ENCODE results near the gene PLXNA1. TPM values are rescaled to one million over a fixed set of nuclear protein-coding genes. Genes with fewer than 3 reads are reported as not detected.

Gene PLXNA1
- total and polyA plus RNA-seq, 12 donors: 14.3 to 29.7 (median 24.1) TPM

GRCh38 chr3:127029658-127030507, 47.0 kb downstream of the PLXNA1 start:
- WGBS, 2 donors: 94 to 96% methylated on average over 42 of the region's 42 CpGs
- TF ChIP-seq CTCF (IDR thresholded peaks at IDR 0.05): no peak

GRCh38 chr3:127030508-127031412, 47.8 kb downstream of the PLXNA1 start:
- DNase-seq (no peak), ATAC-seq (no peak)
- H3K27ac ChIP-seq: no peak overlapping the region
- H3K9me3 ChIP-seq: no peaks in the 10 kb centered on the region
- H3K4me3 ChIP-seq: no peak overlapping the region
- 96 to 97% methylated on average over 19 of the region's 19 CpGs for WGBS, 2 donors
- no peaks in the 10 kb centered on the region for H3K27me3 ChIP-seq
- H3K36me3 ChIP-seq: peaks cover 0 to 81% (median 36%) of the 10 kb centered on the region in 9 donors
- TF ChIP-seq CTCF (IDR thresholded peaks at IDR 0.05): no peak
- H3K4me1 ChIP-seq: peaks cover 0 to 14% (median 0%) of the 10 kb centered on the region in 9 donors
- intact Hi-C loops (cut with DNase I): no loop called here

More at GRCh38 chr3:127029658-127030507, 47.0 kb downstream of the PLXNA1 start:
- Histone ChIP-seq H3K4me1 (peaks cover 0 to 13% (median 0%) of the 10 kb centered on the region in 9 donors), H3K27ac (no peak overlapping the region), H3K4me3 (no peak overlapping the region), H3K9me3 (no peaks in the 10 kb centered on the region), H3K36me3 (peaks cover 0 to 86% (median 36%) of the 10 kb centered on the region in 9 donors), H3K27me3 (no peaks in the 10 kb centered on the region)
- no peak for ATAC-seq
- intact Hi-C loops (cut with DNase I): no loop called here
- no peak for DNase-seq

GRCh38 chr3:127031413-127031810, 48.5 kb downstream of the PLXNA1 start:
- no peaks in the 10 kb centered on the region for H3K27me3 ChIP-seq
- H3K4me1 ChIP-seq: peaks cover 0 to 10% (median 0%) of the 10 kb centered on the region in 9 donors
- no peak for ATAC-seq
- no peak overlapping the region for H3K27ac ChIP-seq
- intact Hi-C loops (cut with DNase I): no loop called here
- no peak for TF ChIP-seq CTCF (IDR thresholded peaks at IDR 0.05)
- no peak overlapping the region for H3K4me3 ChIP-seq
- peak in 1 of 2 donors; percentile 8 for DNase-seq
- peaks cover 0 to 80% (median 36%) of the 10 kb centered on the region in 9 donors for H3K36me3 ChIP-seq
- no peaks in the 10 kb centered on the region for H3K9me3 ChIP-seq
- WGBS, 2 donors: 91 to 94% methylated on average over 9 of the region's 9 CpGs

GRCh38 chr3:127031845-127032244, 48.9 kb downstream of the PLXNA1 start:
- intact Hi-C loops (cut with DNase I): no loop called here
- 91 to 96% methylated on average over 7 of the region's 7 CpGs for WGBS, 2 donors
- no peak for TF ChIP-seq CTCF (IDR thresholded peaks at IDR 0.05)
- DNase-seq (no peak), ATAC-seq (no peak)
- H3K4me3 ChIP-seq: no peak overlapping the region
- H3K9me3 ChIP-seq: no peaks in the 10 kb centered on the region
- no peaks in the 10 kb centered on the region for H3K27me3 ChIP-seq
- H3K4me1 ChIP-seq: peaks cover 0 to 10% (median 0%) of the 10 kb centered on the region in 9 donors
- H3K27ac ChIP-seq: no peak overlapping the region
- peaks cover 0 to 76% (median 33%) of the 10 kb centered on the region in 9 donors for H3K36me3 ChIP-seq

Measured in heart right ventricle (tissue), 16 donors.